Measurements from ENCODE around the gene TRAPPC10. TPM values are rescaled to one million over a fixed set of nuclear protein-coding genes. Genes with fewer than 3 reads are reported as not detected.

The TRAPPC10 gene
- total RNA-seq, 1 donor from 2014 or later = 44.4 TPM

DNA sequence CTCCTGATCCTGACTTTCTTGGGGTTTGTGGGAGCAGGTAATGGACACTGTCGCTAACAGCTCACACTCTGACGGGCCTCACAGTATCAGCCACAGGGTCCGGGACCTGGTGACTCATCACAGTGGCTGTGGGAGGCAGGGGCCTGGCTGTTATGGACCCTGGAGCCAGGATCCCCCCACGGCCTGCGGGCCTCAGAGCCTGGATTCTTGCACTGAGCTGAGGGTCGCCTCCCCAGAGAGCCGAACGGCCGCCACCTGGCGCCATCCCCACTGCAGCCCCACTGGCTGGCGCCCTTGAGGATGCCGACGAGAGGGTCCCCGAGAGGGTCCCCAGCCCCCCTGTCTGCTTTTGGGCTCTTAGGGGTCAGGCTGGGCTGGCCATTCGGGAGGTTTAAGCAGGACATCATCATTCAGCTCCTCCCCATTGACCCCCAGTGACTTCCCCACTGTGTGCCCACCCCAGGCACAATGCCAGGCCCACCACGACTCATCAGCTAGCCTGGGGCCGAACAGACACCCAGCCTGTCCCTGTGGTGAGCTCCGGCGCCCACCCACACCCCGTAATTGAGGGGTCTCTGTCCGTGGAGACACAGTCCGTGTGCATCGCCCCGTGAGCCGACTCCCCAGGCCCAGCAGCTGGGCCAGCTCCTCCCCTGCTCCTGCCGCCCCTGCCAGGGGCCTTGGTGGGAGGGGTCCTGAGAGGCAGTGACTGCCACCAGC lies 30.8 kb upstream of the TRAPPC10 start:
- DNase-seq (ENCODE audit: low spot score) = no peak

- DNase-seq (ENCODE audit: low spot score) = no peak
These were observed 30.3 kb upstream of the TRAPPC10 start for GRCh38 chr21:43981871-43982210.

DNA sequence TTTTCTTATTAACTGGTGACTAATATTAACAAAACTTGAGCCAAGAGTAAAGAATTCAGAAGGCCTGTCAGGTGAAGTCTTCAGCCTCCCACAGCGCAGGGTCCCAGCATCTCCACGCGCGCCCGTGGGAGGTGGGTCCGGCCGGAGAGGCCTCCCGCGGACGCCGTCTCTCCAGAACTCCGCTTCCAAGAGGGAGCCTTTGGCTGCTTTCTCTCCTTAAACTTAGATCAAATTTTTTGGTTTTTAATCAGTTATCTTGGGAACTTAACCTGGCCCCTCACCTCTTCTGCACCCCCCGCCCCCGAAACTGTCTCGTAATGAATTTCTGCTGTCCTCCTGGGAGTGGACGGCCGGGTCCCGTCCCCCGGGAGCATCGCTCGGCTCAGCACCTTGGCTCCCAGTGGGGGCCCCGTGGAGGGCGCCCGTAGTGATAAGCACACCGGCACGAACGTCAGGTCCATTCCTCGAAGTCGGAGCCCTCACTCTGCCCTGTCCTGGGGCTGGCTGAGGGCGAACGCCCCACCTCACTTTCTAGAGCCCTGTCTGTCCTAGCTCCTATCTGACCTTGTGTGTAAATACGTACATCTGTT lies 29.5 kb upstream of the TRAPPC10 start:
- no peak for DNase-seq (ENCODE audit: low spot score)

- DNase-seq (ENCODE audit: low spot score) = no peak
These were observed 28.7 kb upstream of the TRAPPC10 start for GRCh38 chr21:43983390-43983789.

- DNase-seq (ENCODE audit: low spot score) = no peak
These were observed 28.2 kb upstream of the TRAPPC10 start for GRCh38 chr21:43983860-43984420.

- DNase-seq (ENCODE audit: low spot score) = no peak
These were observed 27.0 kb upstream of the TRAPPC10 start for GRCh38 chr21:43984905-43985689.

GRCh38 chr21:43985690-43986251 lies 26.3 kb upstream of the TRAPPC10 start:
- no peak for DNase-seq (ENCODE audit: low spot score)

DNA sequence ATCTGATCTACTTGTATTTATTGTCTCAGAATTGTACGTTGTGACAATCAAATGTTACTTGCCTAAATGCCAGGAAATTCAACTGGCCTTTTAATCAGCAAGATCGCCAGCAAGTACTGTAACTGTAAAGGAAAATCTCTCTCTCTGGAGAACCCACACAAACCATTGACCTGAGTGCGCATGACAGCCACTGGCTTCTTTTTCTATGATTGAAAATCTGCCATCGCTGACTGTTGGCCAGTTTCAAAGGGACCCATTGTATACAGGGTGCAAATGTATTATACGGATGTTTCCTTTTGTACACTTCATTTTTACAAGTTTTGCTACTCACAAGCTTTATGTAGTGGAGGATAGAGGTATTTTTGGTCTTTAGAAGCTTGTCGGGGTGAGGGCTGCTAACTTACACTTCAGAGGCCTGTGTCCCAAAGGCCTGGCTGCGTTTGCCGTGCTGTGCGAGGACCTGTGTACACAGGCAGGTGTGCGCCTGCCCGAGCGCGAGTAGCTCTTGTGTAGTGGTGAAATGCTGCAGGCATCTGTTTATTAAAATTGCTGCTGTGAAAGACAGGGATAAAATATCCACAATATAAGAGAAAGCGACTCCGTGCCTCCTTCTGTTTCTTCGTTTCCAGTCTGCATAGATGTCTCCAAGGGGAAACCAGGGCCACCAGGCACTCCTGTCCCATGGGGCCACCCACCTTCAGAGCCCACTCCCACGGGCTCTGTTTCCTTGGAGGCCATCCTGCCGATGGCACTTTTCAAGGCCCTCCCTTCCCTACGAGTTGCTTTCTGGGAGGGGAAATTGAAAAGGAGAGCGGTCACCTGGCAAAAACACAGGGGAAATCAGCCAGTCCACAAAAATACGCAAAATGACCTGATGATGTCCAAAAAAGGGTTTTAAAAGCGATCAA lies 25.3 kb upstream of the TRAPPC10 start:
- DNase-seq (ENCODE audit: low spot score) = no peak

- no peak for DNase-seq (ENCODE audit: low spot score)
These were observed 24.6 kb upstream of the TRAPPC10 start for GRCh38 chr21:43987509-43987908.

- DNase-seq (ENCODE audit: low spot score) = no peak
These were observed 24.1 kb upstream of the TRAPPC10 start for GRCh38 chr21:43988016-43988415.

DNA sequence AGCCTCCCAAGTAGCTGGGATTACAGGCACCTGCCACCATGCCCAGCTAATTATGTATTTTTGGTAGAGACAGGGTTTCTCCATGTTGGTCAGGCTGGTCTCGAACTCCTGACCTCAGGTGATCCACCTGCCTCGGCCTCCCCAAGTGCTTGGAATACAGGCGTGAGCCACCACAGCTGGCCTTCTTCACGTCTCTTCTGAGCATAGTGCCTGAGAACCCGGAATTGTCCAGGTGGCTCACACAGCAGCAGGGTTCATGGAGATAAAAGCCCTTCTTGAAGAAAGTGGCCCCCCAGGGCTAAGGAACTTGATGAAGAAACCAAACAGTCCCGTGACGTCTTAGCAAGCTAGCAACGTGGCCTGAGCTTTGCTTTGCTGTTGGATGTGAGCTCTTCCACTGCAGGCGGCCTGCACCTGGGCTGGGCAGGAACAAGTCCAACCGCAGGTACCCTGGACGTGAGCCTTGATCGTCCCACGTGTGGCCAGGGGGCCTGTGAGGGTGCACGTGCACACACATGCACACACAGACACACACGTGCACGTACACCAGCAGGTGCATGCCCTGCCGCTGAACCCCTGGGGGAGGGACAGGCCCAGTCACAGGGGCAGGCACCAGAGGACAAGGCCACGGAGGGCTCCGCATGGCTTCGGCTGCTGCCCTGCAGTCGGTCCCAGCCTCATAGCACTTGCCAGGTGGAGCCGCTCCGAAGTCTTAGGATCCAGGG lies 23.4 kb upstream of the TRAPPC10 start:
- DNase-seq (ENCODE audit: low spot score) = no peak

GRCh38 chr21:43989401-43989800 lies 22.7 kb upstream of the TRAPPC10 start:
- DNase-seq (ENCODE audit: low spot score) = no peak

DNA sequence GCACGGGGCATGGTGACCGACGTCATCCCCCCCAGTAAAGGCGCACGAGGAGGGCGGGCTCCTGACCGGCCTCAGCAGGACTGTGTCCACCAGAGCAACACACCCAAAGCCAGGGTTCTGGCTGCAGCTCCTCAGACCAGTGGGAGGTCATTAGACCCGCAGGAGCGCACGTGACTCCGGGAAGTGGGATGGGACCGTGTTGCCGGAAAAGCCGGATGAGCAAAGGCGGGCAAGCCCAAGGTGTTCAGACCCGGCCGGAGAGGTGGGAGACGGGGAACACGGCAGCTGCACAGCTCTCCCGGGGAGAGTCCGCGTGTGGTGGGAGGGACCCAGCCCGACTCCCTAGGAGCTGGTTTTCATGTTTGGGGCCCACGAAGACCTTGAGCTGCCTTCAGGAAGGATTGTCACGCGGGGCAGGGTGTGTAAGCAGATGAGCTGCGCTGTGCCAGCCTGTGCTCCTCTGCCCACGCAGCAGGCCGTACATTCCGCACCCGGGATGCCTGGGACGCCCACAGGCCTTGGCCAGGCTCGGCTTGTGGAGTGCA lies 20.6 kb upstream of the TRAPPC10 start:
- no peak for DNase-seq (ENCODE audit: low spot score)

DNA sequence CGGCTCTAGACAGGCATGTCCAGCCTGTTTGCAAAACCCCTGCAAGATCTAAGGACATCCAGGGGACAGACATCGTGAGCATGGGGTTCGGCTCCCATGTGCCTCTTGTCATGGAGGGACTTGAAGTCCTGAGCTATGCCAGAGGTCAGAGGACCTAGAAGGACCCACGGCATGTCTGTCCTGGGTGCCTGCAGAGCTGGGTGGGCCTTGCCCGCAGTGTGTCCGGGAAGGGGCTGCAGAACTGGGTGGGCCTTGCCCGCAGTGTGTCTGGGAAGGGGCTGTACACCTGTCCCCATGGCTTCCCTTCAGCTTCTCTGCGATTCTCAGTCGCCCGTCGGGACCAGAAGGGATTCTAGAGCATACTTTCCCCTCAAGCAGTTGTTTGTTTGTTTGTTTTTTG lies 20.0 kb upstream of the TRAPPC10 start:
- DNase-seq (ENCODE audit: low spot score) = no peak

DNA sequence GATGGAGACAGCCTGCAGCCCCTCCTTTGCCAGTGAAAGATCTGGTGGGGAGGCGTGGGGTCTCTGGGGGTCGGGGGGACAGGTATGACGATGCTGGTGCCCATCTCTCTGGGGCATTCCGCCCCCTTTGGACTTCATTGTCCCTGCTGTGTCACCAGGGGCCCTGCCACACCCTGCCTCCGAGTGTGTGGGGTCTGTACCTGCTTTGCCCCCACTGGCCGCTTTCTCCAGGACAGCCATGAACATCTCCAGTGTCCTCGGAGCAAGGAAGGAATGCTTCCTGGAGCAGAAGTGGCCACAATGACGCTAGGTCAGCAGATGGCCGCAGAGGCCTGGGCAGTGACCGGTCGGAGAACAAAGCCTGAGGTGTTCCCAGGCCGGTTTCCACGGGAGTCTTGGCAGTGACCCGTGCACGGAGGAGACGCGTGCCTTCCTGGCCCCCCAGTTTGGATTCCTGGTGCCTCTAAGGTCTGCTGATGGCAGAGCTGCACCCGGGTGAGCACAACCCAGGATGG lies 18.6 kb upstream of the TRAPPC10 start:
- DNase-seq (ENCODE audit: low spot score) = no peak

GRCh38 chr21:43994085-43994484 lies 18.0 kb upstream of the TRAPPC10 start:
- no peak for DNase-seq (ENCODE audit: low spot score)

GRCh38 chr21:43994646-43995045 lies 17.5 kb upstream of the TRAPPC10 start:
- no peak for DNase-seq (ENCODE audit: low spot score)

GRCh38 chr21:43995521-43996105 lies 16.5 kb upstream of the TRAPPC10 start:
- DNase-seq (ENCODE audit: low spot score) = no peak

All from mesenteric fat pad (tissue), 1 donor.